Keratinocyte (primary cell): ENCODE data around the gene RAVER1. TPM values are rescaled to one million over a fixed set of nuclear protein-coding genes. Genes with fewer than 3 reads are reported as not detected.

Experiments
- DNase-seq: peaks from one replicate; pipeline ENCODE4 v3.0.0-alpha.2; 2011; ENCODE audit warnings: low read depth, missing footprints, low spot score
- FAIRE-seq: peaks from 2 replicates; lab custom pipeline; 2011; peaks lifted over from hg19 to GRCh38; lab: Jason Lieb, UNC
- H2AFZ ChIP-seq: 2 replicates; pipeline ENCODE4 v1.6.0; 2012; ENCODE audit warnings: low read length, control low read depth, inconsistent platforms; ENCODE audit not compliant: control insufficient read depth
- H3K27ac ChIP-seq: 2 replicates; pipeline ENCODE4 v1.5.1; 2011; ENCODE audit warnings: low read length; ENCODE audit not compliant: control insufficient read depth, insufficient read depth
- H3K27me3 ChIP-seq: 3 replicates; pipeline ENCODE4 v1.6.0; 2011; ENCODE audit warnings: low read length; ENCODE audit not compliant: control insufficient read depth, insufficient read depth; ENCODE audit errors: extremely low read depth
- H3K36me3 ChIP-seq, 2 experiments: 2 replicates in 1 of 2; 3 replicates in 1 of 2; pipeline ENCODE4 v1.5.1; 2011; ENCODE audit warnings: low read length in 2 of 2, mild to moderate bottlenecking in 1 of 2; ENCODE audit not compliant: control insufficient read depth in 2 of 2, insufficient read depth in 2 of 2; ENCODE audit errors: extremely low read depth in 1 of 2
- H3K4me1 ChIP-seq: 3 replicates; pipeline ENCODE4 v1.5.1; 2011; ENCODE audit warnings: low read length; ENCODE audit not compliant: control insufficient read depth, insufficient read depth; ENCODE audit errors: extremely low read depth
- H3K4me2 ChIP-seq: 3 replicates; pipeline ENCODE4 v1.6.0; 2011; ENCODE audit warnings: low read depth, low read length; ENCODE audit not compliant: control insufficient read depth, insufficient read depth; ENCODE audit errors: extremely low read depth
- H3K4me3 ChIP-seq, 3 experiments: fragments of 200-600 bp in 1 of 3; sonication (generic) in 1 of 3; 2 replicates in 2 of 3; 3 replicates in 1 of 3; pipeline ENCODE4 v1.5.1; 2011 to 2016; ENCODE audit warnings: low read length in 3 of 3, mild to moderate bottlenecking in 3 of 3, control low read depth in 2 of 3, inconsistent platforms in 1 of 3, low read depth in 1 of 3, mixed read lengths in 1 of 3, mixed run types in 1 of 3, moderate library complexity in 1 of 3; ENCODE audit not compliant: control insufficient read depth in 2 of 3, insufficient read depth in 2 of 3; ENCODE audit errors: extremely low read depth in 1 of 3
- H3K79me2 ChIP-seq: 2 replicates; pipeline ENCODE4 v1.6.0; 2012; ENCODE audit warnings: low read length; ENCODE audit not compliant: control insufficient read depth, insufficient read depth
- H3K9ac ChIP-seq: 3 replicates; pipeline ENCODE4 v1.6.0; 2011; ENCODE audit warnings: low read length; ENCODE audit not compliant: control insufficient read depth, insufficient read depth; ENCODE audit errors: extremely low read depth
- H3K9me1 ChIP-seq: 3 replicates; pipeline ENCODE4 v1.6.0; 2011; ENCODE audit warnings: low read length; ENCODE audit not compliant: control insufficient read depth, insufficient read depth; ENCODE audit errors: extremely low read depth
- H3K9me3 ChIP-seq: 2 replicates; pipeline ENCODE4 v1.5.1; 2012; ENCODE audit warnings: low read depth, low read length; ENCODE audit not compliant: control insufficient read depth
- H4K20me1 ChIP-seq: 3 replicates; pipeline ENCODE4 v1.6.0; 2011; ENCODE audit warnings: low read length; ENCODE audit not compliant: control insufficient read depth, insufficient read depth; ENCODE audit errors: extremely low read depth
- EZH2 ChIP-seq: IDR thresholded peaks from one replicate; pipeline ENCODE4 v1.6.1; 2012; ENCODE audit warnings: inconsistent platforms, mild to moderate bottlenecking, low read length, moderate library complexity
- dilution Hi-C: fragments of 300-500 bp; cut with MboI; formaldehyde crosslinking; loops from one replicate; pipeline ENCODE4 v1.7.0; 2020; ENCODE audit warnings: low sequenced_read_pairs; ENCODE audit not compliant: extremely low pct_ligation_motif_present
- polyA plus RNA-seq, 5 experiments: library from polyadenylated mRNA; depleted of rRNA in 3 of 5; stranded (reverse) in 3 of 5; stranded (forward) in 1 of 5; unstranded in 1 of 5; fragments of >200 nt; gene quantifications; 1 replicate in 1 of 5; 2 replicates in 3 of 5; 3 replicates in 1 of 5; pipeline versions ENCODE4 v1.2.1 to v1.2.3, GENCODE V29; 2011 to 2012; ENCODE audit warnings: missing spikeins in 2 of 5, low read depth in 1 of 5, low replicate concordance in 1 of 5
- TF ChIP-seq, protein P1 (sequence below), 3 experiments: IDR thresholded peaks in 1 of 3; conservative IDR thresholded peaks in 1 of 3; optimal IDR thresholded peaks in 1 of 3; 2 replicates in 2 of 3; 3 replicates in 1 of 3; pipeline versions ENCODE3 to v1.5.1; 2011; ENCODE audit warnings: low read length in 3 of 3, mild to moderate bottlenecking in 3 of 3, moderate library complexity in 2 of 3, control low read depth in 1 of 3, inconsistent platforms in 1 of 3; ENCODE audit not compliant: insufficient read depth in 2 of 3; ENCODE audit errors: extremely low read depth in 1 of 3

Gene RAVER1
- polyA plus RNA-seq, 1 donor (not counting 4 experiments of a cell fraction or from before 2014, with no cell fraction given): 0.84 TPM

GRCh38 chr19:10284960-10285278, 48.4 kb downstream of the RAVER1 start:
- no peak overlapping the region for H3K27ac ChIP-seq
- DNase-seq: no peak
- no peak for FAIRE-seq
- no peaks in the 10 kb centered on the region for H4K20me1 ChIP-seq
- no peak overlapping the region for H3K4me3 ChIP-seq
- no peak overlapping the region for H2AFZ ChIP-seq
- no peaks in the 10 kb centered on the region for H3K36me3 ChIP-seq
- H3K9me1 ChIP-seq: no peaks in the 10 kb centered on the region
- no peak for TF ChIP-seq EZH2
- TF ChIP-seq, protein P1, sequence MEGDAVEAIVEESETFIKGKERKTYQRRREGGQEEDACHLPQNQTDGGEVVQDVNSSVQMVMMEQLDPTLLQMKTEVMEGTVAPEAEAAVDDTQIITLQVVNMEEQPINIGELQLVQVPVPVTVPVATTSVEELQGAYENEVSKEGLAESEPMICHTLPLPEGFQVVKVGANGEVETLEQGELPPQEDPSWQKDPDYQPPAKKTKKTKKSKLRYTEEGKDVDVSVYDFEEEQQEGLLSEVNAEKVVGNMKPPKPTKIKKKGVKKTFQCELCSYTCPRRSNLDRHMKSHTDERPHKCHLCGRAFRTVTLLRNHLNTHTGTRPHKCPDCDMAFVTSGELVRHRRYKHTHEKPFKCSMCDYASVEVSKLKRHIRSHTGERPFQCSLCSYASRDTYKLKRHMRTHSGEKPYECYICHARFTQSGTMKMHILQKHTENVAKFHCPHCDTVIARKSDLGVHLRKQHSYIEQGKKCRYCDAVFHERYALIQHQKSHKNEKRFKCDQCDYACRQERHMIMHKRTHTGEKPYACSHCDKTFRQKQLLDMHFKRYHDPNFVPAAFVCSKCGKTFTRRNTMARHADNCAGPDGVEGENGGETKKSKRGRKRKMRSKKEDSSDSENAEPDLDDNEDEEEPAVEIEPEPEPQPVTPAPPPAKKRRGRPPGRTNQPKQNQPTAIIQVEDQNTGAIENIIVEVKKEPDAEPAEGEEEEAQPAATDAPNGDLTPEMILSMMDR (optimal IDR thresholded peaks at IDR 0.05 in 1 of 3, IDR thresholded peaks at IDR 0.05 in 1 of 3, conservative IDR thresholded peaks at IDR 0.05 in 1 of 3; ENCODE audit: extremely low read depth in 1 of 3, insufficient read depth in 2 of 3, low read length in 3 of 3): no peak
- H3K9ac ChIP-seq: no peak overlapping the region
- dilution Hi-C loops: no loop called here
- peaks cover 20% of the 10 kb centered on the region for H3K27me3 ChIP-seq
- H3K79me2 ChIP-seq: no peaks in the 10 kb centered on the region
- no peaks in the 10 kb centered on the region for H3K9me3 ChIP-seq
- H3K4me2 ChIP-seq: no peak overlapping the region
- peaks cover 33% of the 10 kb centered on the region for H3K4me1 ChIP-seq

DNA sequence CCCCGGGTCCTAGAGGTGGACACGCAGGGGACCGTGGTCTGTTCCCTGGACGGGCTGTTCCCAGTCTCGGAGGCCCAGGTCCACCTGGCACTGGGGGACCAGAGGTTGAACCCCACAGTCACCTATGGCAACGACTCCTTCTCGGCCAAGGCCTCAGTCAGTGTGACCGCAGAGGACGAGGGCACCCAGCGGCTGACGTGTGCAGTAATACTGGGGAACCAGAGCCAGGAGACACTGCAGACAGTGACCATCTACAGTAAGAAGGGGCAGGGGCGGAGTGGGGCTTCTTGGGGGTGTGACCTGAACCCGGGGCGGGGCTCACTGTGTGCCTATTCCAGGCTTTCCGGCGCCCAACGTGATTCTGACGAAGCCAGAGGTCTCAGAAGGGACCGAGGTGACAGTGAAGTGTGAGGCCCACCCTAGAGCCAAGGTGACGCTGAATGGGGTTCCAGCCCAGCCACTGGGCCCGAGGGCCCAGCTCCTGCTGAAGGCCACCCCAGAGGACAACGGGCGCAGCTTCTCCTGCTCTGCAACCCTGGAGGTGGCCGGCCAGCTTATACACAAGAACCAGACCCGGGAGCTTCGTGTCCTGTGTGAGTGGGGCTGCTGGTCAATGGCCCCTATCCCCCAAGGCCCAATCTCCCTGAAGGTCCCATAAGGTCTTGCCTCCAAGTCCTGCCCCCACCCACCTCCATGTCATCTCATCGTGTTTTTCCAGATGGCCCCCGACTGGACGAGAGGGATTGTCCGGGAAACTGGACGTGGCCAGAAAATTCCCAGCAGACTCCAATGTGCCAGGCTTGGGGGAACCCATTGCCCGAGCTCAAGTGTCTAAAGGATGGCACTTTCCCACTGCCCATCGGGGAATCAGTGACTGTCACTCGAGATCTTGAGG, 49.0 kb downstream of the RAVER1 start:
- Histone ChIP-seq H3K9me1 (no peaks in the 10 kb centered on the region), H3K4me1 (peaks cover 32% of the 10 kb centered on the region), H3K36me3 (no peaks in the 10 kb centered on the region), H3K27me3 (peaks cover 16% of the 10 kb centered on the region), H3K4me3 (no peak overlapping the region), H2AFZ (no peak overlapping the region), H3K79me2 (no peaks in the 10 kb centered on the region), H3K27ac (no peak overlapping the region), H3K4me2 (no peak overlapping the region), H4K20me1 (no peaks in the 10 kb centered on the region), H3K9ac (no peak overlapping the region), H3K9me3 (no peaks in the 10 kb centered on the region)
- TF ChIP-seq EZH2: no peak
- TF ChIP-seq, protein P1 (optimal IDR thresholded peaks at IDR 0.05 in 1 of 3, IDR thresholded peaks at IDR 0.05 in 1 of 3, conservative IDR thresholded peaks at IDR 0.05 in 1 of 3; ENCODE audit: extremely low read depth in 1 of 3, insufficient read depth in 2 of 3, low read length in 3 of 3): no peak
- DNase-seq: no peak
- FAIRE-seq: no peak
- dilution Hi-C loops: no loop called here
